Measurements from ENCODE around the gene B3GNT7.
"Not testable (repeated sequence)": the region's sequence is repeated elsewhere in the genome, so short reads cannot be mapped to it uniquely, and the experiment has no call there.

The B3GNT7 gene, protein sequence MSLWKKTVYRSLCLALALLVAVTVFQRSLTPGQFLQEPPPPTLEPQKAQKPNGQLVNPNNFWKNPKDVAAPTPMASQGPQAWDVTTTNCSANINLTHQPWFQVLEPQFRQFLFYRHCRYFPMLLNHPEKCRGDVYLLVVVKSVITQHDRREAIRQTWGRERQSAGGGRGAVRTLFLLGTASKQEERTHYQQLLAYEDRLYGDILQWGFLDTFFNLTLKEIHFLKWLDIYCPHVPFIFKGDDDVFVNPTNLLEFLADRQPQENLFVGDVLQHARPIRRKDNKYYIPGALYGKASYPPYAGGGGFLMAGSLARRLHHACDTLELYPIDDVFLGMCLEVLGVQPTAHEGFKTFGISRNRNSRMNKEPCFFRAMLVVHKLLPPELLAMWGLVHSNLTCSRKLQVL

GRCh38 chr2:231395188-231396057 is at the start of gene B3GNT7:
TSS of gene B3GNT7 (plus strand) at chr2:231395710. CDS start at chr2:231395804, 94 bp downstream.
- Histone ChIP-seq H2AFZ (ENCODE audit: low read length, unreplicated experiment) (no peak within 1 kb of the TSS), H3K27me3 (ENCODE audit: insufficient read depth, low read length) (peaks cover 27% of the 10 kb centered on the region), H3K79me2 (ENCODE audit: control insufficient read depth, insufficient read depth, low read length, unreplicated experiment) (no peaks in the 10 kb centered on the region), H3K27ac (ENCODE audit: low read depth, low read length) (no peak within 1 kb of the TSS), H3K4me1 (ENCODE audit: control insufficient read depth, insufficient read depth, low read length, unreplicated experiment) (peaks cover 5% of the 10 kb centered on the region), H3K4me3 (ENCODE audit: low read depth, low read length) (no peak within 1 kb of the TSS), H3K36me3 (ENCODE audit: insufficient read depth, low read length) (no peaks in the 10 kb centered on the region)

DNA sequence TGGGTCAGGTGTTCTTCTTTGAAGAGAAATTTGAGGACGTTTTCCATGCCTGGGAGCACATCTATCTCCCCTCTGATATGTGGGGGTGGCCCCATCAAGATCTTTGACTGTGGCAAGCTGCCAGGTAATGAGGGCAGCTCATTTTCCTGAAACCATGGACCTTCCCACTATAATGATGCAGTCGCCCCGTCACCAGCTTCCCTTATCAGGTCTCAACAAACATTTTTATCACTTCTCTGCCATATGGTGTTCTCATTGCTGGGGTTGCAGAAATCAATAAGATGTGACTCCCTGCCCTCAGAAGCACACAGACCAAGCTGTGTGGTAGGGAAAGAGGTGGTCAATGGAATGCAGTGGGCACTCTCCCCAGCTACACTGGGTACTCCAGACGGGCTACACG is 48.4 kb upstream of the B3GNT7 start:
- H3K79me2 ChIP-seq (ENCODE audit: control insufficient read depth, insufficient read depth, low read length, unreplicated experiment), result no peaks in the 10 kb centered on the region
- H2AFZ ChIP-seq (ENCODE audit: low read length, unreplicated experiment), result no peak overlapping the region
- H3K4me3 ChIP-seq (ENCODE audit: low read depth, low read length), result no peak overlapping the region
- H3K27me3 ChIP-seq (ENCODE audit: insufficient read depth, low read length), result no peaks in the 10 kb centered on the region
- H3K4me1 ChIP-seq (ENCODE audit: control insufficient read depth, insufficient read depth, low read length, unreplicated experiment), result no peaks in the 10 kb centered on the region
- no peak overlapping the region for H3K27ac ChIP-seq (ENCODE audit: low read depth, low read length)
- H3K36me3 ChIP-seq (ENCODE audit: insufficient read depth, low read length), result no peaks in the 10 kb centered on the region

DNA sequence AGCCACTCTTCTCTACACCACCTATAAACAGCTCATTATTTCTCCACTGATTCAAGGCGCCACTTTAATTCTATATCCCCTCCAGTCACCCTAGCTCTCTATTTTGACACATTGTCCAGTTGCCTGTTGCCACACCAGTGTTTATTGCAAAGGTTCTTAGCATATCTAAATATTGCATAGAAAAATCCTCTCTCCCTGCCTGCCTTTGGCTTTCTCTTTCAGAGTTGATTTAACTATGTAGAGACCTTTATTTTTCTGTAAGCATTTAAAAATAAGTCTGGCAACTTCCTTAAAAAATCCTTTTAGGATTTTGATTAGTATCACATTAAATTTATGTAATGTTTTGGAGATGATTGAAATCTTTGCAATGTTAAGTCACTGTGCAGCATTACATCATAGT is 47.9 kb upstream of the B3GNT7 start:
- Histone ChIP-seq H3K27me3 (ENCODE audit: insufficient read depth, low read length) (no peaks in the 10 kb centered on the region), H3K36me3 (ENCODE audit: insufficient read depth, low read length) (no peaks in the 10 kb centered on the region), H3K79me2 (ENCODE audit: control insufficient read depth, insufficient read depth, low read length, unreplicated experiment) (no peaks in the 10 kb centered on the region)

GRCh38 chr2:231348173-231348572 is 47.3 kb upstream of the B3GNT7 start:
- Histone ChIP-seq H3K4me1 (ENCODE audit: control insufficient read depth, insufficient read depth, low read length, unreplicated experiment) (no peaks in the 10 kb centered on the region), H3K4me3 (ENCODE audit: low read depth, low read length) (no peak overlapping the region), H3K79me2 (ENCODE audit: control insufficient read depth, insufficient read depth, low read length, unreplicated experiment) (no peaks in the 10 kb centered on the region), H3K36me3 (ENCODE audit: insufficient read depth, low read length) (no peaks in the 10 kb centered on the region), H2AFZ (ENCODE audit: low read length, unreplicated experiment) (no peak overlapping the region), H3K27ac (ENCODE audit: low read depth, low read length) (no peak overlapping the region), H3K27me3 (ENCODE audit: insufficient read depth, low read length) (no peaks in the 10 kb centered on the region)

More for the DNA sequence above, 47.9 kb upstream of the B3GNT7 start:
- no peak overlapping the region for H2AFZ ChIP-seq (ENCODE audit: low read length, unreplicated experiment)
- no peak overlapping the region for H3K4me3 ChIP-seq (ENCODE audit: low read depth, low read length)
- H3K27ac ChIP-seq (ENCODE audit: low read depth, low read length), result no peak overlapping the region
- H3K4me1 ChIP-seq (ENCODE audit: control insufficient read depth, insufficient read depth, low read length, unreplicated experiment), result no peaks in the 10 kb centered on the region

- no peaks in the 10 kb centered on the region for H3K4me1 ChIP-seq (ENCODE audit: control insufficient read depth, insufficient read depth, low read length, unreplicated experiment)
- H3K79me2 ChIP-seq (ENCODE audit: control insufficient read depth, insufficient read depth, low read length, unreplicated experiment), result no peaks in the 10 kb centered on the region
- no peak overlapping the region for H3K4me3 ChIP-seq (ENCODE audit: low read depth, low read length)
- no peaks in the 10 kb centered on the region for H3K27me3 ChIP-seq (ENCODE audit: insufficient read depth, low read length)
- no peak overlapping the region for H2AFZ ChIP-seq (ENCODE audit: low read length, unreplicated experiment)
- no peaks in the 10 kb centered on the region for H3K36me3 ChIP-seq (ENCODE audit: insufficient read depth, low read length)
- no peak overlapping the region for H3K27ac ChIP-seq (ENCODE audit: low read depth, low read length)
These were observed 46.7 kb upstream of the B3GNT7 start for GRCh38 chr2:231348704-231349373.

- H3K4me1 ChIP-seq (ENCODE audit: control insufficient read depth, insufficient read depth, low read length, unreplicated experiment); H2AFZ ChIP-seq (ENCODE audit: low read length, unreplicated experiment); H3K79me2 ChIP-seq (ENCODE audit: control insufficient read depth, insufficient read depth, low read length, unreplicated experiment); H3K27ac ChIP-seq (ENCODE audit: low read depth, low read length); H3K27me3 ChIP-seq (ENCODE audit: insufficient read depth, low read length); H3K36me3 ChIP-seq (ENCODE audit: insufficient read depth, low read length); H3K4me3 ChIP-seq (ENCODE audit: low read depth, low read length): not testable (repeated sequence)
These were observed 46.2 kb upstream of the B3GNT7 start for GRCh38 chr2:231349374-231349735.

- H3K79me2 ChIP-seq (ENCODE audit: control insufficient read depth, insufficient read depth, low read length, unreplicated experiment), result no peaks in the 10 kb centered on the region
- no peak overlapping the region for H3K27ac ChIP-seq (ENCODE audit: low read depth, low read length)
- H3K4me1 ChIP-seq (ENCODE audit: control insufficient read depth, insufficient read depth, low read length, unreplicated experiment), result no peaks in the 10 kb centered on the region
- no peaks in the 10 kb centered on the region for H3K27me3 ChIP-seq (ENCODE audit: insufficient read depth, low read length)
- no peaks in the 10 kb centered on the region for H3K36me3 ChIP-seq (ENCODE audit: insufficient read depth, low read length)
- H2AFZ ChIP-seq (ENCODE audit: low read length, unreplicated experiment), result no peak overlapping the region
- H3K4me3 ChIP-seq (ENCODE audit: low read depth, low read length), result no peak overlapping the region
These were observed 43.9 kb upstream of the B3GNT7 start for GRCh38 chr2:231351648-231352047.

DNA sequence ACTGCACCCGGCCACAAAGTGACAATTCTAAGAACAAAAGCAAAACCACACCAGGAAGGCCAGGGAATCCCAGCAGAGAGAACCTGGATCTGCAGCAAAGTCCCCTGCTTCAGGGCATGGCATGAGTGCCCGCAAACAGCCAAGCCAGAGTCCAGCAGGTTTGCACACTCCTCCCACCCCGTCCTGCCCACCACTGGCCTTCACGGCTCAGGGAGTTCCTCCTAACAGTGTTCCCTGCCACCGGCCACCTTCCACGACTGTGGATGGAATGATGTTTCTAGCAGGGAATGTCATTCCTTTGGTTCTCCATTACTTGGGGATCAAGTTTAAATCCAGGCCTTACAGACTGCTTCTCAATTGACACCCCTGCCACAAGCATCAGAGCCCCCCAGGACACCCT is 42.0 kb upstream of the B3GNT7 start:
- Histone ChIP-seq H3K27me3 (ENCODE audit: insufficient read depth, low read length) (no peaks in the 10 kb centered on the region), H3K4me3 (ENCODE audit: low read depth, low read length) (no peak overlapping the region), H3K79me2 (ENCODE audit: control insufficient read depth, insufficient read depth, low read length, unreplicated experiment) (no peaks in the 10 kb centered on the region), H2AFZ (ENCODE audit: low read length, unreplicated experiment) (no peak overlapping the region), H3K4me1 (ENCODE audit: control insufficient read depth, insufficient read depth, low read length, unreplicated experiment) (no peaks in the 10 kb centered on the region), H3K27ac (ENCODE audit: low read depth, low read length) (no peak overlapping the region), H3K36me3 (ENCODE audit: insufficient read depth, low read length) (no peaks in the 10 kb centered on the region)

DNA sequence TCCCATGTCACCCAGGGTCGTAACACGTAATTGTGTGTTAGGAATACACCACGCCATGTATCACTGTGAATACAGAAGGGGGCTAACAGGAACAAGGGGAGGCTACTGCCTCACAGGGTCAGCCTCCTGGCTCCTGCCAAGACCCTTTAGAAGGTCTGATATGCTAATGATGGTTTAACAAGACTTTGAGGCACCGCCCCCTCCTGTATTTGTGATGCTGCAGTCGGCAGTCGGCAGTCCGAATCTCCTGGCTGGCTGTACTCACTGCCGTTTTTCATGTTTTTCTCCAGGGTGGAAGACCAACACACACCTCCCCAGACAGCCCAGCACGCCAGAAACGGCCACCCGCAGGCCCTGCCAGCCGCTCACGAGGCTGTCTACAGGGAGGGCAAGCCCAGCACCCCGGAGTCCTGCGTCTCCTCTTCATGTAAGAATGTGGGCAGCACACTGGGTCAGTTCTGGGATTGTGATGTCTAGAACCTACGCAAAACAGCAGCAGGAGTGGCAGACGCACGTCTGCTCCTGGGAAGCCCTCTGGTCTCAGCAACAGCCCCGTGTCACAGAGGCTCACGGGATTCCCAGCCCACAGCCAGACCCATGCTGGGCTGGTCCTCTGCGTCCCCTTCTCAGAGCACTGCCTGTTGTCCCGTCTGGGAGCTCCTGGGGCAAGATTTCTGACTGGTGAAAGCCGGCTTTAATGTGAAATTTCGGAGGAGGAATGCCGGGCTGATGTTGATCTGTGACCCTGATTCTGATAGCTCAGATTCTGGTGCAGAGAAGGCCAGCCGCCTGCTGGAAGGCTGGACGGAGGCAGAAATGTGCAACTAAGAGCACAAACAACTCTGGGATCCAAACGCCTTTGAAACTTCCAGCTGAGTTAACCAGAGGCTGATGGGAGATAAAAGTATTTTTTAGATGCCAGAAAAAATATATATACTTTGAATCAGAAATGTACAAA is 39.7 kb upstream of the B3GNT7 start:
- Histone ChIP-seq H3K36me3 (ENCODE audit: insufficient read depth, low read length) (no peaks in the 10 kb centered on the region), H2AFZ (ENCODE audit: low read length, unreplicated experiment) (no peak overlapping the region), H3K79me2 (ENCODE audit: control insufficient read depth, insufficient read depth, low read length, unreplicated experiment) (no peaks in the 10 kb centered on the region), H3K27me3 (ENCODE audit: insufficient read depth, low read length) (no peaks in the 10 kb centered on the region), H3K27ac (ENCODE audit: low read depth, low read length) (no peak overlapping the region), H3K4me3 (ENCODE audit: low read depth, low read length) (no peak overlapping the region), H3K4me1 (ENCODE audit: control insufficient read depth, insufficient read depth, low read length, unreplicated experiment) (no peaks in the 10 kb centered on the region)

DNA sequence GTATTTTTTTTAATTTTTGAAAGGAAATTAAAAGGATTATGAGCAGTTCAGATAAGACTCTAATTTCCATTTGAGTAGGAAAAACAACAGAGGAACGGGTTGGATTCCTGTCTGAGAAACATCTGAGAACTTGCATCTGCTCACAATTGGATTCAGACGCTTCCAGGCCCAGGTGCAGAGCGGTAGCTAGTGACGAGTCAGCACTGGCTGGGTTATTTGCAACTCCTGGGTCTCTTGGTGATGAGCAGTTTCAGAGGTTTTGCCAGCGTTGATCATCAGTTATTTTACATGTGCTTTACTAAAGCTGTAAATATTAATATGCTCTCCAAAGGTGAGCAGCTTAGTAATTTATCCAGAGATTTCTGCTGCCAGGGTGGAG is 39.1 kb upstream of the B3GNT7 start:
- H3K36me3 ChIP-seq (ENCODE audit: insufficient read depth, low read length), result no peaks in the 10 kb centered on the region

More for the DNA sequence above, 39.1 kb upstream of the B3GNT7 start:
- no peak overlapping the region for H3K4me3 ChIP-seq (ENCODE audit: low read depth, low read length)
- no peaks in the 10 kb centered on the region for H3K79me2 ChIP-seq (ENCODE audit: control insufficient read depth, insufficient read depth, low read length, unreplicated experiment)
- H2AFZ ChIP-seq (ENCODE audit: low read length, unreplicated experiment), result no peak overlapping the region
- no peak overlapping the region for H3K27ac ChIP-seq (ENCODE audit: low read depth, low read length)
- H3K27me3 ChIP-seq (ENCODE audit: insufficient read depth, low read length), result no peaks in the 10 kb centered on the region
- no peaks in the 10 kb centered on the region for H3K4me1 ChIP-seq (ENCODE audit: control insufficient read depth, insufficient read depth, low read length, unreplicated experiment)

All from ACC112 (cell line).